SK-N-SH (cell line): ENCODE measurements around the gene CFAP100. TPM values are rescaled to one million over a fixed set of nuclear protein-coding genes. Genes with fewer than 3 reads are reported as not detected.

Experiments used
- CTCF ChIA-PET: fragments of 300-600, 350-600 bp; formaldehyde crosslinking; extraction: SDS; loops from one replicate; lab custom pipeline; 2021; lab: Yijun Ruan, JAX
- POLR2A ChIA-PET: fragments of 350-600 bp; sonication (Branson Sonifier 250); formaldehyde crosslinking; extraction: SDS; loops from one replicate; lab custom pipeline; 2020; ENCODE audit warnings: antibody characterized with exemption, inconsistent platforms; lab: Yijun Ruan, JAX
- DNase-seq: peaks from one replicate; pipeline ENCODE4 v3.0.0; 2012
- H2AFZ ChIP-seq: fragments of 200-600 bp; sonication (generic); 2 replicates; pipeline ENCODE4 v1.8.1; 2016; ENCODE audit warnings: antibody characterized with exemption, mild to moderate bottlenecking, low read depth
- H3F3A ChIP-seq: fragments of 200-600 bp; sonication (generic); replicated peaks from 2 replicates; pipeline ENCODE3; 2016; ENCODE audit warnings: antibody characterized with exemption, mild to moderate bottlenecking; ENCODE audit not compliant: insufficient read depth
- H3K27ac ChIP-seq, 2 experiments: fragments of 200-500 bp in 1 of 2; fragments of 200-600 bp in 1 of 2; sonication (Bioruptor generic) in 1 of 2; sonication (generic), shearing (Covaris generic) in 1 of 2; 2 replicates each; pipeline versions ENCODE4 v1.5.1 to v1.6.1; 2014 to 2016; ENCODE audit warnings: low read depth in 2 of 2, inconsistent platforms in 1 of 2, low read length in 1 of 2, mild to moderate bottlenecking in 1 of 2, mixed read lengths in 1 of 2
- H3K27me3 ChIP-seq: fragments of 200-600 bp; sonication (generic), shearing (Covaris generic); 2 replicates; pipeline ENCODE4 v1.6.1; 2016; ENCODE audit warnings: mixed run types; ENCODE audit not compliant: insufficient read depth
- H3K36me3 ChIP-seq, 2 experiments: fragments of 200-500 bp in 1 of 2; fragments of 200-600 bp in 1 of 2; sonication (Bioruptor generic) in 1 of 2; sonication (generic) in 1 of 2; replicated peaks in 1 of 2; 2 replicates each; pipeline versions ENCODE3 to v1.5.1; 2014 to 2016; ENCODE audit warnings: low read length in 1 of 2, mild to moderate bottlenecking in 1 of 2; ENCODE audit not compliant: insufficient read depth in 2 of 2, control insufficient read depth in 1 of 2
- H3K4me1 ChIP-seq, 2 experiments: fragments of 200-500 bp in 1 of 2; fragments of 200-600 bp in 1 of 2; sonication (Bioruptor generic) in 1 of 2; sonication (generic), shearing (Covaris generic) in 1 of 2; 2 replicates each; pipeline versions ENCODE4 v1.5.1 to v1.6.1; 2014 to 2016; ENCODE audit warnings: low read depth in 1 of 2, low read length in 1 of 2, mixed run types in 1 of 2; ENCODE audit not compliant: insufficient read depth in 2 of 2, control insufficient read depth in 1 of 2
- H3K4me2 ChIP-seq: fragments of 200-600 bp; sonication (generic), shearing (Covaris generic); 2 replicates; pipeline ENCODE4 v1.6.1; 2017; ENCODE audit warnings: mixed run types
- H3K4me3 ChIP-seq, 2 experiments: fragments of 200-500 bp in 1 of 2; fragments of 200-600 bp in 1 of 2; sonication (Bioruptor generic) in 1 of 2; sonication (generic), shearing (Covaris generic) in 1 of 2; 2 replicates each; pipeline versions ENCODE4 v1.5.1 to v1.8.1; 2014 to 2016; ENCODE audit warnings: low read depth in 2 of 2, inconsistent platforms in 1 of 2, low read length in 1 of 2, mild to moderate bottlenecking in 1 of 2, mixed read lengths in 1 of 2, moderate library complexity in 1 of 2
- H3K79me2 ChIP-seq: fragments of 200-600 bp; sonication (generic); 2 replicates; pipeline ENCODE4 v1.8.1; 2017; ENCODE audit warnings: mild to moderate bottlenecking; ENCODE audit not compliant: insufficient read depth
- H3K9ac ChIP-seq: fragments of 200-600 bp; sonication (generic); 2 replicates; pipeline ENCODE4 v1.6.1; 2017; ENCODE audit warnings: mixed run types
- H3K9me2 ChIP-seq: fragments of 200-600 bp; sonication (generic); 2 replicates; pipeline ENCODE4 v1.6.1; 2017; ENCODE audit warnings: mixed run types
- H3K9me3 ChIP-seq: fragments of 200-600 bp; sonication (generic); 2 replicates; pipeline ENCODE4 v1.6.1; 2017; ENCODE audit warnings: mixed run types, mild to moderate bottlenecking, moderate library complexity
- H4K20me1 ChIP-seq: fragments of 200-600 bp; sonication (generic); 2 replicates; pipeline ENCODE4 v1.6.1; 2017; ENCODE audit warnings: mild to moderate bottlenecking, mixed run types; ENCODE audit not compliant: insufficient read depth
- EP300 ChIP-seq, 2 experiments: IDR thresholded peaks; 2 replicates each; pipeline versions ENCODE4 v1.4.0 to v1.6.1; 2012; ENCODE audit warnings: borderline replicate concordance in 1 of 2, low read depth in 1 of 2, low read length in 1 of 2
- FOXJ3 ChIP-seq: sonication (generic); formaldehyde crosslinking; IDR thresholded peaks from 2 replicates; pipeline ENCODE4 v1.5.1; 2020; ENCODE audit warnings: mild to moderate bottlenecking, missing genetic modification reagents
- FOXM1 ChIP-seq: IDR thresholded peaks from 2 replicates; pipeline ENCODE4 v1.4.0; 2012; ENCODE audit warnings: low read depth, mild to moderate bottlenecking
- MEF2A ChIP-seq: IDR thresholded peaks from 2 replicates; pipeline ENCODE4 v1.4.0; 2012; ENCODE audit warnings: low read depth, borderline replicate concordance
- MXI1 ChIP-seq: IDR thresholded peaks from 2 replicates; pipeline ENCODE4 v1.6.1; 2012; ENCODE audit warnings: mild to moderate bottlenecking, low read depth, low read length, improper control_type of control experiment
- NFIC ChIP-seq: IDR thresholded peaks from 2 replicates; pipeline ENCODE4 v1.4.0; 2012; ENCODE audit warnings: borderline replicate concordance
- RAD21 ChIP-seq: IDR thresholded peaks from 2 replicates; pipeline ENCODE4 v1.6.1; 2012; ENCODE audit warnings: mild to moderate bottlenecking, low read length
- TAF1 ChIP-seq: IDR thresholded peaks from 2 replicates; pipeline ENCODE4 v1.6.1; 2012; ENCODE audit warnings: low read depth, mild to moderate bottlenecking, low read length, moderate library complexity, borderline replicate concordance
- TCF12 ChIP-seq: IDR thresholded peaks from 2 replicates; pipeline ENCODE4 v1.4.0; 2012
- WGBS: methylation state at CpG from one replicate; pipeline ENCODE4 v1.1.6; 2017; ENCODE audit warnings: low lambda C conversion rate; 5-methylcytosine and 5-hydroxymethylcytosine counted together
- polyA plus RNA-seq, 3 experiments: library from polyadenylated mRNA; depleted of rRNA; stranded (reverse); fragments of >200 nt; gene quantifications; 2 replicates each; pipeline ENCODE4 v1.2.3, GENCODE V29; 2012
- TF ChIP-seq, protein P1 (sequence below): IDR thresholded peaks from 2 replicates; pipeline ENCODE4 v1.4.0; 2012; ENCODE audit warnings: low read depth
- TF ChIP-seq, protein P2 (sequence below): fragments of 200-600 bp; sonication (generic); IDR thresholded peaks from 2 replicates; pipeline ENCODE4 v1.6.1; 2017; ENCODE audit warnings: antibody characterized with exemption, mild to moderate bottlenecking, moderate library complexity
- TF ChIP-seq, protein P3 (sequence below): fragments of 150-350 bp; IDR thresholded peaks from 2 replicates; pipeline ENCODE4 v1.6.1; 2016; ENCODE audit warnings: mild to moderate bottlenecking, low read depth, low read length
- TF ChIP-seq, protein P4 (sequence below): IDR thresholded peaks from 2 replicates; pipeline ENCODE4 v1.4.0; 2012; ENCODE audit warnings: low read depth, borderline replicate concordance
- TF ChIP-seq, protein P5 (sequence below): IDR thresholded peaks from 2 replicates; pipeline ENCODE4 v1.6.1; 2012; ENCODE audit warnings: mild to moderate bottlenecking, low read depth, low read length, moderate library complexity

CFAP100 gene
- polyA plus RNA-seq, 1 of the 3 experiments (the other 2 are of a cell fraction), result not detected

DNA sequence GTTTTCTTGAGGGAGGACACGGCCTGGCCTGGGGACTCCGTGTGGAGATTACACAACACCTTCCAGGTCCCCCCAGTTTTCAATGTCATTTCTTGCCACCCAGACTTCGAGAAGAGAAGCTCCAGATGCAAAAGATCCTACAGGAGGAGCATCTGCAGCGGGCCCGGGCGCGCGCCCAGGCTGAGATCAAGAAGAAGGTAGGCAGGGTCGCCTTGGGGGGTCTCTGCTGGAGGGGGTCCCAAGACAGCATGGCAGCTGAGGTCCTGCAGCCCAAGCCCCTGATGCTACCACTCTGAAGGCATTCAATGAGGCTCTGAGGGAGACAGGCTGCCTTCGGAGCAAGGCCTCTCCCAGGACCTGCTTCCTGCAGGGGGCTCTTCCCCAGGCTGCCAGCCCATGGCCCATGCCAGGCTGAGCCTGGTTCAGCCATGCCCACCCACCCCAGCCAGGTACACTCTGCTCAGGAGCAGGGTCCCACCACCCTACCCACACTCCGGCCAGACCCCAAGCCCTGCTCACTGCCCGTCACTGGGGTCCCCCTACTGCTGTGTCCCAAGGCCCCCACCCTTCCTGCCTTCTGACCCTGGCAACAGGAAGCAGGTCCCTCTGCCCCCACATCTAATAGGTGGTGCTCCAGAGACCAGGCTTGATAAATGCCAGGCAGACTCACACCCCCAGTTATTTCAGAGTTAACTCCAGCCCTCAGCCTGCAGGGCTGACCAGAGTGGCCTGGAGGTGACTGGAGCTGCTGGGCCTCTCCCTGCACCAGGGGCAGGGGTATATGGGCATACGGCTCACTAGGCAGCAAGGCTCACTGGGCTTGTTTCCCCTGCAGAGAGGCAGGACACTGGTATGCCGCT lies 41.0 kb downstream of the CFAP100 start:
- Histone ChIP-seq H3K79me2 (no peaks in the 10 kb centered on the region), H3K27me3 (no peaks in the 10 kb centered on the region), H3K4me1 (peaks cover 0 to 15% of the 10 kb centered on the region in 2 experiments; a peak in 1 of 4 replicates), H3K9me2 (no peaks in the 10 kb centered on the region), H4K20me1 (no peaks in the 10 kb centered on the region), H3K36me3 (peaks cover 0 to 21% of the 10 kb centered on the region in 2 experiments), H3K4me2 (no peak overlapping the region), H3K9me3 (no peaks in the 10 kb centered on the region), H3K9ac (no peak overlapping the region), H3K4me3 (no peak overlapping the region), H3K27ac (no peak overlapping the region), H3F3A (no peaks in the 10 kb centered on the region), H2AFZ (no peak overlapping the region)
- ChIA-PET CTCF (interaction anchor here (0.6 kb wide), 1 partner anchor 20 kb away, joined by 3 read pairs; no protein-coding TSS in a partner anchor), POLR2A (no interaction called here)
- DNase-seq, result no peak
- WGBS, result 94% methylated on average over 11 of the region's 14 CpGs
- TF ChIP-seq RAD21, result no peak

DNA sequence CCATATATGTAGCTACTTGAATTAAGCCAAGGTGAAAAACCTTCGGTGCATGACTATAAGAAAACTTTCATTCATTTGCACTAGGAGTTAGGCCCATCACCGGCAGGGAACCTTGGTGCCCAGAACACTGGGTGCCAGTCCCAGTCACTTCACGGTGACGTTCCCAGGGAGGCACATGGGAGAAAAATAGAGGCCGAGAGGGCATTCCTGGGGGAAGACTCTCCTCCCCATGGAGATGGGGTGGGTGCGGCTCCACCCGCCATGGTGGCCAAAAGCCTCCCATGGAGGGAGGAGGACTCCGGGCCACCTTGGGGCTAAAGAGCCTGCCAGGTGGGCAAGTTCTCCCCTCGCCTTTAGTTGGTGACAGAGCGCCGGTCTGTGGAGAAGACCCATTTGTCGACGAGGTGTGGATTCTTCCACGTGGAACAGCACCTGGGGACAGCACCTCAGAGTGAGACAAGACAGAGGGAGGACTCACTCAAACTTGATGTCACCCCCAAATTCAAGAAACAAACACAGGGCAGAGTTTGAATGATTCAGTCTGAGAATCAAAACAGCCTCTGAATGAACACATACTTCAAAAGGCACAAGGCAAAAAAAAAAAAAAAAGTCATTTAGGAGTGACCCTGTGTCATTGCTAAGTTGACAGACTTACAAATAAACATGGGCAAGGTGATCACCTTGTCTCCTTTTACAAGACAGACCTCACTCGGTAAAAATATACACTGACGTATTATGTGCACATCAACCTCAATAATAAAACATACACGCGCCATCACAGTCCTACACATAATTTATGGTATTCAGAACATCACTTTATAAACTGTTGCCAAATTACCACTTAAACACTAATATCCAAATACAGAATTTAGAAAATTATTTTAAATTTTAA lies 42.4 kb downstream of the CFAP100 start:
- Histone ChIP-seq H3K4me1 (peaks cover 0 to 23% of the 10 kb centered on the region in 2 experiments; a peak in 1 of 4 replicates), H3K27me3 (no peaks in the 10 kb centered on the region), H3K36me3 (peaks cover 0 to 21% of the 10 kb centered on the region in 2 experiments), H3F3A (no peaks in the 10 kb centered on the region), H3K4me2 (no peak overlapping the region), H2AFZ (no peak overlapping the region), H3K79me2 (no peaks in the 10 kb centered on the region), H3K27ac (no peak overlapping the region), H3K9ac (no peak overlapping the region), H3K4me3 (no peak overlapping the region), H3K9me2 (no peaks in the 10 kb centered on the region), H4K20me1 (no peaks in the 10 kb centered on the region), H3K9me3 (no peaks in the 10 kb centered on the region)
- CTCF ChIA-PET, result no interaction called here
- WGBS, result 98% methylated on average over 13 of the region's 18 CpGs
- POLR2A ChIA-PET, result no interaction called here
- DNase-seq, result peak; percentile 1
- no peak for TF ChIP-seq RAD21
- TF ChIP-seq, protein P1, sequence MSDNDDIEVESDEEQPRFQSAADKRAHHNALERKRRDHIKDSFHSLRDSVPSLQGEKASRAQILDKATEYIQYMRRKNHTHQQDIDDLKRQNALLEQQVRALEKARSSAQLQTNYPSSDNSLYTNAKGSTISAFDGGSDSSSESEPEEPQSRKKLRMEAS, result no peak
- TF ChIP-seq, protein P2, sequence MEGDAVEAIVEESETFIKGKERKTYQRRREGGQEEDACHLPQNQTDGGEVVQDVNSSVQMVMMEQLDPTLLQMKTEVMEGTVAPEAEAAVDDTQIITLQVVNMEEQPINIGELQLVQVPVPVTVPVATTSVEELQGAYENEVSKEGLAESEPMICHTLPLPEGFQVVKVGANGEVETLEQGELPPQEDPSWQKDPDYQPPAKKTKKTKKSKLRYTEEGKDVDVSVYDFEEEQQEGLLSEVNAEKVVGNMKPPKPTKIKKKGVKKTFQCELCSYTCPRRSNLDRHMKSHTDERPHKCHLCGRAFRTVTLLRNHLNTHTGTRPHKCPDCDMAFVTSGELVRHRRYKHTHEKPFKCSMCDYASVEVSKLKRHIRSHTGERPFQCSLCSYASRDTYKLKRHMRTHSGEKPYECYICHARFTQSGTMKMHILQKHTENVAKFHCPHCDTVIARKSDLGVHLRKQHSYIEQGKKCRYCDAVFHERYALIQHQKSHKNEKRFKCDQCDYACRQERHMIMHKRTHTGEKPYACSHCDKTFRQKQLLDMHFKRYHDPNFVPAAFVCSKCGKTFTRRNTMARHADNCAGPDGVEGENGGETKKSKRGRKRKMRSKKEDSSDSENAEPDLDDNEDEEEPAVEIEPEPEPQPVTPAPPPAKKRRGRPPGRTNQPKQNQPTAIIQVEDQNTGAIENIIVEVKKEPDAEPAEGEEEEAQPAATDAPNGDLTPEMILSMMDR, result no peak
- TF ChIP-seq, protein P3, sequence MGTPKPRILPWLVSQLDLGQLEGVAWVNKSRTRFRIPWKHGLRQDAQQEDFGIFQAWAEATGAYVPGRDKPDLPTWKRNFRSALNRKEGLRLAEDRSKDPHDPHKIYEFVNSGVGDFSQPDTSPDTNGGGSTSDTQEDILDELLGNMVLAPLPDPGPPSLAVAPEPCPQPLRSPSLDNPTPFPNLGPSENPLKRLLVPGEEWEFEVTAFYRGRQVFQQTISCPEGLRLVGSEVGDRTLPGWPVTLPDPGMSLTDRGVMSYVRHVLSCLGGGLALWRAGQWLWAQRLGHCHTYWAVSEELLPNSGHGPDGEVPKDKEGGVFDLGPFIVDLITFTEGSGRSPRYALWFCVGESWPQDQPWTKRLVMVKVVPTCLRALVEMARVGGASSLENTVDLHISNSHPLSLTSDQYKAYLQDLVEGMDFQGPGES, result no peak
- no peak for TF ChIP-seq MXI1
- TF ChIP-seq, protein P4, sequence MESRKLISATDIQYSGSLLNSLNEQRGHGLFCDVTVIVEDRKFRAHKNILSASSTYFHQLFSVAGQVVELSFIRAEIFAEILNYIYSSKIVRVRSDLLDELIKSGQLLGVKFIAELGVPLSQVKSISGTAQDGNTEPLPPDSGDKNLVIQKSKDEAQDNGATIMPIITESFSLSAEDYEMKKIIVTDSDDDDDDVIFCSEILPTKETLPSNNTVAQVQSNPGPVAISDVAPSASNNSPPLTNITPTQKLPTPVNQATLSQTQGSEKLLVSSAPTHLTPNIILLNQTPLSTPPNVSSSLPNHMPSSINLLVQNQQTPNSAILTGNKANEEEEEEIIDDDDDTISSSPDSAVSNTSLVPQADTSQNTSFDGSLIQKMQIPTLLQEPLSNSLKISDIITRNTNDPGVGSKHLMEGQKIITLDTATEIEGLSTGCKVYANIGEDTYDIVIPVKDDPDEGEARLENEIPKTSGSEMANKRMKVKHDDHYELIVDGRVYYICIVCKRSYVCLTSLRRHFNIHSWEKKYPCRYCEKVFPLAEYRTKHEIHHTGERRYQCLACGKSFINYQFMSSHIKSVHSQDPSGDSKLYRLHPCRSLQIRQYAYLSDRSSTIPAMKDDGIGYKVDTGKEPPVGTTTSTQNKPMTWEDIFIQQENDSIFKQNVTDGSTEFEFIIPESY, result no peak
- no peak for TF ChIP-seq FOXM1
- TF ChIP-seq, protein P5, sequence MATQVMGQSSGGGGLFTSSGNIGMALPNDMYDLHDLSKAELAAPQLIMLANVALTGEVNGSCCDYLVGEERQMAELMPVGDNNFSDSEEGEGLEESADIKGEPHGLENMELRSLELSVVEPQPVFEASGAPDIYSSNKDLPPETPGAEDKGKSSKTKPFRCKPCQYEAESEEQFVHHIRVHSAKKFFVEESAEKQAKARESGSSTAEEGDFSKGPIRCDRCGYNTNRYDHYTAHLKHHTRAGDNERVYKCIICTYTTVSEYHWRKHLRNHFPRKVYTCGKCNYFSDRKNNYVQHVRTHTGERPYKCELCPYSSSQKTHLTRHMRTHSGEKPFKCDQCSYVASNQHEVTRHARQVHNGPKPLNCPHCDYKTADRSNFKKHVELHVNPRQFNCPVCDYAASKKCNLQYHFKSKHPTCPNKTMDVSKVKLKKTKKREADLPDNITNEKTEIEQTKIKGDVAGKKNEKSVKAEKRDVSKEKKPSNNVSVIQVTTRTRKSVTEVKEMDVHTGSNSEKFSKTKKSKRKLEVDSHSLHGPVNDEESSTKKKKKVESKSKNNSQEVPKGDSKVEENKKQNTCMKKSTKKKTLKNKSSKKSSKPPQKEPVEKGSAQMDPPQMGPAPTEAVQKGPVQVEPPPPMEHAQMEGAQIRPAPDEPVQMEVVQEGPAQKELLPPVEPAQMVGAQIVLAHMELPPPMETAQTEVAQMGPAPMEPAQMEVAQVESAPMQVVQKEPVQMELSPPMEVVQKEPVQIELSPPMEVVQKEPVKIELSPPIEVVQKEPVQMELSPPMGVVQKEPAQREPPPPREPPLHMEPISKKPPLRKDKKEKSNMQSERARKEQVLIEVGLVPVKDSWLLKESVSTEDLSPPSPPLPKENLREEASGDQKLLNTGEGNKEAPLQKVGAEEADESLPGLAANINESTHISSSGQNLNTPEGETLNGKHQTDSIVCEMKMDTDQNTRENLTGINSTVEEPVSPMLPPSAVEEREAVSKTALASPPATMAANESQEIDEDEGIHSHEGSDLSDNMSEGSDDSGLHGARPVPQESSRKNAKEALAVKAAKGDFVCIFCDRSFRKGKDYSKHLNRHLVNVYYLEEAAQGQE, result no peak
- TF ChIP-seq TCF12, result no peak
- no peak for TF ChIP-seq TAF1
- TF ChIP-seq MEF2A, result no peak
- no peak for TF ChIP-seq NFIC
- no peak for TF ChIP-seq EP300 (IDR thresholded peaks at IDR 0.05; ENCODE audit: borderline replicate concordance in 1 of 2, low read depth in 1 of 2, low read length in 1 of 2)
- no peak for TF ChIP-seq FOXJ3 (CRISPR knock-in tag)
